Naive thymus-derived CD4-positive, alpha-beta T cell (primary cell): ENCODE results near the gene PDE4D. TPM values are rescaled to one million over a fixed set of nuclear protein-coding genes. Genes with fewer than 3 reads are reported as not detected.

Experiments
- ATAC-seq: fragments of 150-1000 bp; cut with Tn5 transposase; 2 replicates; pipeline ENCODE4 v1.10.0; 2021; ENCODE audit warnings: mild to moderate bottlenecking, moderate library complexity
- CTCF ChIA-PET: fragments of 350-600 bp; sonication (Branson Sonifier 250); formaldehyde crosslinking; loops from one replicate; lab custom pipeline; 2021; ENCODE audit warnings: antibody characterized with exemption; lab: Charles Lee
- POLR2A ChIA-PET: fragments of 350-600 bp; sonication (Branson Sonifier 250); formaldehyde crosslinking; loops from one replicate; lab custom pipeline; 2021; ENCODE audit warnings: antibody characterized with exemption, inconsistent platforms; lab: Charles Lee
- DNase-seq, 9 donors: peaks; one replicate each; pipeline versions ENCODE4 v3.0.0 to v3.0.0-alpha.2; 2020 to 2022; ENCODE audit warnings: mixed read lengths in 1 of 9
- H3K27ac ChIP-seq: one replicate; pipeline ENCODE4 v1.7.0; 2013; ENCODE audit warnings: mild to moderate bottlenecking, low read depth, low read length, moderate library complexity
- H3K27me3 ChIP-seq, 2 donors: one replicate each; pipeline ENCODE4 v1.7.0; 2013; ENCODE audit warnings: low read length in 2 of 2, mild to moderate bottlenecking in 2 of 2, moderate library complexity in 2 of 2; ENCODE audit not compliant: control insufficient read depth in 2 of 2, insufficient read depth in 2 of 2
- H3K36me3 ChIP-seq, 3 experiments: 1 replicate in 2 of 3; 2 replicates in 1 of 3; pipeline ENCODE4 v1.7.0; 2013; ENCODE audit warnings: low read length in 3 of 3, mild to moderate bottlenecking in 3 of 3, moderate library complexity in 1 of 3; ENCODE audit not compliant: insufficient read depth in 3 of 3, control insufficient read depth in 2 of 3
- H3K4me1 ChIP-seq, 2 donors: one replicate each; pipeline ENCODE4 v1.7.0; 2013; ENCODE audit warnings: low read length in 2 of 2, mild to moderate bottlenecking in 2 of 2, moderate library complexity in 1 of 2; ENCODE audit not compliant: control insufficient read depth in 2 of 2, insufficient read depth in 2 of 2
- H3K4me3 ChIP-seq: 2 replicates; pipeline ENCODE4 v1.7.0; 2013; ENCODE audit warnings: mild to moderate bottlenecking, low read length
- H3K9me3 ChIP-seq, 3 experiments: 1 replicate in 2 of 3; 2 replicates in 1 of 3; pipeline ENCODE4 v1.7.0; 2013; ENCODE audit warnings: low read length in 3 of 3; ENCODE audit not compliant: control insufficient read depth in 2 of 3
- H3K27ac Mint-ChIP-seq, 9 donors: one replicate each; pipeline ENCODE4 v1.8.0; 2020 to 2022; ENCODE audit warnings: mixed read lengths in 9 of 9, mild to moderate bottlenecking in 8 of 9, moderate library complexity in 5 of 9, inconsistent platforms in 2 of 9
- H3K27me3 Mint-ChIP-seq, 5 donors: one replicate each; pipeline ENCODE4 v1.8.0; 2021 to 2022; ENCODE audit warnings: mixed read lengths in 5 of 5, mild to moderate bottlenecking in 1 of 5
- H3K36me3 Mint-ChIP-seq, 5 donors: one replicate each; pipeline ENCODE4 v1.8.0; 2020 to 2022; ENCODE audit warnings: mixed read lengths in 5 of 5, mild to moderate bottlenecking in 3 of 5, inconsistent platforms in 1 of 5
- H3K4me1 Mint-ChIP-seq, 7 donors: one replicate each; pipeline ENCODE4 v1.8.0; 2020 to 2022; ENCODE audit warnings: mixed read lengths in 7 of 7, mild to moderate bottlenecking in 3 of 7, inconsistent platforms in 1 of 7
- H3K4me3 Mint-ChIP-seq, 10 donors: one replicate each; pipeline ENCODE4 v1.8.0; 2020 to 2022; ENCODE audit warnings: mild to moderate bottlenecking in 10 of 10, mixed read lengths in 10 of 10, moderate library complexity in 6 of 10, inconsistent platforms in 2 of 10
- H3K9me3 Mint-ChIP-seq, 11 donors: one replicate each; pipeline ENCODE4 v1.8.0; 2020 to 2022; ENCODE audit warnings: mixed read lengths in 11 of 11, mild to moderate bottlenecking in 4 of 11, inconsistent platforms in 1 of 11, moderate library complexity in 1 of 11
- intact Hi-C, 2 donors: fragments of 100-400 bp; cut with micrococcal nuclease; formaldehyde crosslinking; loops; one replicate each; pipeline ENCODE4 v1.15.1; 2023
- polyA plus RNA-seq, 2 donors: library from polyadenylated mRNA; unstranded; fragments of 300-500 nt; fragmentation: Illumina TruSeq; gene quantifications; one replicate each; pipeline ENCODE4 v1.2.3, GENCODE V29; 2021
- total RNA-seq, 6 experiments: library from RNA in 5 of 6; stranded (reverse) in 5 of 6; gene quantifications; 1 replicate in 5 of 6; 2 replicates in 1 of 6; pipeline ENCODE4 v1.2.3 and lab custom pipeline; 2021 to 2026

PDE4D gene
- total and polyA plus RNA-seq, 7 experiments from 2014 or later, result 4.9 to 102 (median 38.8) TPM

DNA sequence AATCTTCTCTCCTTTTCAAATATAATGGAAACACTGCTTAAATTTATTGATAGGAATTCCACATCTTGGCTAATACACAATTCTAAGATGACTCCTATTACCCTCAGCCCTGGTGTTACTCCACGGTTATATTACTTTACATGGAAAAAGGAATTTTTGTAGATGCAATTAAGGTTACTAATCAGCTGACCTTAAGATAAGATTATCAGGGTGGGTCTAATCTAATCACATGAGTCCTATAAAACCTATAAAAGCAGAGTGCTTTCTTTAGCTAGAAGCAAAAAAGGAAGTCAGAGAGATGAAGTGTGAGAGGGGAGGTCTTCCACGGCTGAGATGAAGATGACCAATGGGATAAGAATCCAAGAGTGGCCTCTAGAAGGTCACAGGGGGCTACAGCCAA lies 268.6 kb downstream of the PDE4D start:
- Histone ChIP-seq H3K4me3 (no peak overlapping the region), H3K9me3 (no peaks in the 10 kb centered on the region), H3K27ac (no peak overlapping the region), H3K27me3 (no peaks in the 10 kb centered on the region), H3K36me3 (no peaks in the 10 kb centered on the region), H3K4me1 (no peaks in the 10 kb centered on the region)
- no peak overlapping the region for H3K4me3 Mint-ChIP-seq
- no peaks in the 10 kb centered on the region for H3K4me1 Mint-ChIP-seq
- intact Hi-C loops, result no loop called here
- no peak for ATAC-seq
- peaks cover 0 to 10% (median 5%) of the 10 kb centered on the region in 5 donors for H3K27me3 Mint-ChIP-seq
- peaks cover 0 to 11% (median 4%) of the 10 kb centered on the region in 11 donors for H3K9me3 Mint-ChIP-seq
- peaks cover 0 to 5% (median 0%) of the 10 kb centered on the region in 5 donors for H3K36me3 Mint-ChIP-seq
- no peak overlapping the region for H3K27ac Mint-ChIP-seq
- ChIA-PET CTCF (no interaction called here), POLR2A (no interaction called here)
- DNase-seq, result no peak

DNA sequence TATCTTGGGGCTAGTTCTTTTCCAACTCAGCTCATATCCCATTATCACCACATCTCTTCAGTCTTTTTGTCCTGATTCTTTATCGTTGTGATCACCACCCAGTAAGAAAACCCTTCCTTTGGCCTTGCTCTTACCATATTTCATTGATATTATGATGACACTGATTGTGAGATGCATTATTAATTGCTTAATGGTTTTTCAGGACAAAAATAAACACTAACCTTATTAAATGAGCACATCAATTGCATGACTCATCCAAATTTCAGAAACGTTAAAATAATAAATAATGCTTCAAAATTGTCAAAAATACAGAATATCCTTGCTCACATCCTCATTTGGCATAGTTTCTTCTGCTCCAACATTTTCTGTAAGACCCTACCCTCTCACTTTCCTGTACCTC lies 270.7 kb downstream of the PDE4D start:
- Mint-ChIP-seq H3K9me3 (peaks cover 0 to 5% (median 0%) of the 10 kb centered on the region in 11 donors), H3K27me3 (peaks cover 0 to 10% (median 0%) of the 10 kb centered on the region in 5 donors), H3K27ac (no peak overlapping the region), H3K4me1 (no peaks in the 10 kb centered on the region), H3K4me3 (no peak overlapping the region), H3K36me3 (no peaks in the 10 kb centered on the region)
- ATAC-seq, result no peak
- intact Hi-C loops, result no loop called here
- H3K4me1 ChIP-seq, result no peaks in the 10 kb centered on the region
- ChIA-PET POLR2A (no interaction called here), CTCF (no interaction called here)
- no peaks in the 10 kb centered on the region for H3K27me3 ChIP-seq
- H3K4me3 ChIP-seq, result no peak overlapping the region
- H3K27ac ChIP-seq, result no peak overlapping the region
- H3K9me3 ChIP-seq, result no peaks in the 10 kb centered on the region
- no peaks in the 10 kb centered on the region for H3K36me3 ChIP-seq
- no peak for DNase-seq

DNA sequence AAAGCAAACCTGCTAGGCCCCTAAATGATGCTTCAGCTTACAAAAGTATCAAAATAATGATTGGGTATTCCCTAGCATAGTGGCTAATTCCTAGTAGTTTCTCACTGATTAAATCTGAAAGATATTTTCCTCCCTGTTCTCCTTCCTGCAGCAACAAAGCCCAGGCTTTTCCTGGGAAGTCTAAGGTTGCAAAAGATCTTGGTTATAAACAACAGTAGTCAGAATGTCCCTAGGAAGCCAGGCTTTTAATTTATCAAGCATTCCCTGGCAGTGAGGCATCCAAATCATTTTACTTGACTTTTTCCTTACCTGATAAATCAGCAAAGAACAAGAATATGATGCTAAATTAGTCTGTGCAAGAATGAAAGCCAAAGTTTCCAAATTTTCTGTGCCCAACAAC lies 272.0 kb downstream of the PDE4D start:
- peaks cover 0 to 10% (median 0%) of the 10 kb centered on the region in 5 donors for H3K27me3 Mint-ChIP-seq

DNA sequence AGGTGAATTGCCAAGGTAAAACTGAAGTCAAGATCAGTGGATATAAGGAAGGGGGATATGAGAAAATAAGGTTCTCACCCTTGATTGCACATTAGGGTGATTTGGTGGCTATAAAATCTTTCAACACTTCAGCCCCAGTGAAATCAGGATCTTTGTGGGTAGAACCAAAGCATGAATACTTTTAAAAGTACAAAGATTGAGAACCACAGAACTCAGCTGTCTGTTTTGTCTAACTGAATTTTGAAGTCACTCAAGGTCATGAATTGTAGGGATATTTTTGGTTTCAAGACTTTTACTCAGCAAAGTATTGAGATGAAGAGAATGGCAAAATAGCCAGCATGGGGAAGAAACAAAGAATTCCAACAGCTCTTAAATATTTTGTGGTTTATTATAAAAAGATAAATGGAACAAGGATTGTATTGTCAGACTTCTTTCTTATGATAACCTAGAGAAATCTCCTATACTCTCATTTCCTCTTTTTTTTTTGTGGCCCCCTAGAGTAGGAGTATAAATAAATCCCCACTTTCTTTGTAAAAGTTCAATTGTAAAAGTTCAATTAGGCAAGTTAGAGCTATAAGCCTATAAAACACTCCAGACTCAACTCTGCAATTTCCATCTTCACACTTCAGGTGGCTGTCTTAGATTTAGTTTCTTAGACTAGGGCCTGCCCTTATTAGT lies 272.9 kb downstream of the PDE4D start:
- Histone ChIP-seq H3K9me3 (no peaks in the 10 kb centered on the region), H3K4me1 (no peaks in the 10 kb centered on the region), H3K27me3 (no peaks in the 10 kb centered on the region), H3K36me3 (no peaks in the 10 kb centered on the region), H3K4me3 (no peak overlapping the region), H3K27ac (no peak overlapping the region)
- ChIA-PET POLR2A (no interaction called here), CTCF (no interaction called here)
- no peak overlapping the region for H3K4me3 Mint-ChIP-seq
- H3K9me3 Mint-ChIP-seq, result peaks cover 0 to 7% (median 0%) of the 10 kb centered on the region in 11 donors
- peaks cover 0 to 10% (median 0%) of the 10 kb centered on the region in 5 donors for H3K27me3 Mint-ChIP-seq
- no peak overlapping the region for H3K27ac Mint-ChIP-seq
- ATAC-seq (no peak), DNase-seq (no peak)
- intact Hi-C loops, result no loop called here
- H3K36me3 Mint-ChIP-seq, result no peaks in the 10 kb centered on the region
- no peaks in the 10 kb centered on the region for H3K4me1 Mint-ChIP-seq

More for the DNA sequence above, 272.0 kb downstream of the PDE4D start:
- Histone ChIP-seq H3K36me3 (no peaks in the 10 kb centered on the region), H3K4me3 (no peak overlapping the region), H3K27me3 (no peaks in the 10 kb centered on the region), H3K4me1 (no peaks in the 10 kb centered on the region), H3K27ac (no peak overlapping the region), H3K9me3 (no peaks in the 10 kb centered on the region)
- Mint-ChIP-seq H3K36me3 (no peaks in the 10 kb centered on the region), H3K4me1 (no peaks in the 10 kb centered on the region), H3K9me3 (peaks cover 0 to 7% (median 0%) of the 10 kb centered on the region in 11 donors), H3K4me3 (no peak overlapping the region), H3K27ac (no peak overlapping the region)
- ChIA-PET CTCF (no interaction called here), POLR2A (no interaction called here)
- DNase-seq, result no peak
- ATAC-seq, result no peak
- intact Hi-C loops, result no loop called here

DNA sequence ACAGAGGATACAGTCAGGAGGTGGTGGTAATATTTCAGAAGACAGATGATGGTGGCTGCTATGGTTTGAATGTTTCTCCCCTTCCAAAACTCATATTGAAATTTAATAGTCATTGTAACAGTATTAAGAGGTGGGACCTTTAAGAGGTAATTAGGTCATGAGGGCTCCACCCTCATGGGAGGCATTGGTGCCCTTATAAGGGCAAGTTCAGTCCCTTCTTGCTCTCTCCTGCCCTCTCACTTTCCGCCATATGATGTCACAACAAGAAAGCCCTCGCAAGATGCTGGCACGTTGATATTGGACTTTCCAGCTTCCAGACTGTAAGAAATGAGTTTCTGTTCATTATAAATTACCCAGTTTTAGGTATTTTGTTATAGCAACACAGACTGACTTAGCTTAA lies 274.9 kb downstream of the PDE4D start:
- Mint-ChIP-seq H3K9me3 (peaks cover 0 to 7% (median 0%) of the 10 kb centered on the region in 11 donors), H3K4me1 (no peaks in the 10 kb centered on the region), H3K27ac (no peak overlapping the region), H3K27me3 (peaks cover 0 to 4% (median 0%) of the 10 kb centered on the region in 5 donors), H3K36me3 (no peaks in the 10 kb centered on the region), H3K4me3 (no peak overlapping the region)
- no peaks in the 10 kb centered on the region for H3K4me1 ChIP-seq
- intact Hi-C loops, result no loop called here
- H3K27ac ChIP-seq, result no peak overlapping the region
- H3K27me3 ChIP-seq, result no peaks in the 10 kb centered on the region
- ChIA-PET POLR2A (no interaction called here), CTCF (no interaction called here)
- no peak overlapping the region for H3K4me3 ChIP-seq
- DNase-seq (no peak), ATAC-seq (no peak)
- H3K9me3 ChIP-seq, result no peaks in the 10 kb centered on the region
- H3K36me3 ChIP-seq, result no peaks in the 10 kb centered on the region

DNA sequence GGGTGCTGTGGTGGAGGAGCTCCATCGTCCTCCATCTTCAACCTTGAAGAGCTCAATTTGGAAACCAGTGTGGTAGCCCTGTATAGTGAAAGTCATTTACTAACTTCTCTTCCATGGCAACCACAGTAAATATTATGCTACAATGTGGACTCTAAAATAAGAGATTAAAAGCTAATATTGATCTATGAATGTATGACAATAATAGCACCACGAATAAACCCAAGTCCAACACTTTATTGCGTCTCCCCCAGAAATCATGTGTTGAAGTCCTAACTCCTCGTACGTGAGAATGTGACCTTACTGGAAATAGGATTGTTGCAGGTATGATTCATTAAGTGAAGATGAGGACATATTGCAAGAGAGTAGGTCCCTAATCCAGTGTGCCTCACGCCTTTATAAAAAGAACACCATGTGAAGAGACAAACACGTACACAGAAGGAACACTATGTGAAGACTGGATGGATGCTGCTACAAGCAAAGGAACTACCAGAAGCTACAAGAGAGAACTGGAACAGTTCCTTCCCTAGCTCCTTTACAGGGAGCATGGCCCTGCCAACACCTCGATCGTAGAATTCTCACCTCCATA lies 276.2 kb downstream of the PDE4D start:
- H3K4me1 ChIP-seq, result no peaks in the 10 kb centered on the region
- Mint-ChIP-seq H3K4me3 (no peak overlapping the region), H3K9me3 (peaks cover 0 to 7% (median 0%) of the 10 kb centered on the region in 11 donors), H3K27me3 (peaks cover 0 to 4% (median 0%) of the 10 kb centered on the region in 5 donors), H3K4me1 (no peaks in the 10 kb centered on the region), H3K36me3 (no peaks in the 10 kb centered on the region), H3K27ac (no peak overlapping the region)
- H3K36me3 ChIP-seq, result no peaks in the 10 kb centered on the region
- POLR2A ChIA-PET, result no interaction called here
- no peak for ATAC-seq
- H3K27me3 ChIP-seq, result no peaks in the 10 kb centered on the region
- no peak overlapping the region for H3K27ac ChIP-seq
- no peaks in the 10 kb centered on the region for H3K9me3 ChIP-seq
- no peak overlapping the region for H3K4me3 ChIP-seq
- no peak for DNase-seq
- CTCF ChIA-PET, result no interaction called here
- intact Hi-C loops, result no loop called here

DNA sequence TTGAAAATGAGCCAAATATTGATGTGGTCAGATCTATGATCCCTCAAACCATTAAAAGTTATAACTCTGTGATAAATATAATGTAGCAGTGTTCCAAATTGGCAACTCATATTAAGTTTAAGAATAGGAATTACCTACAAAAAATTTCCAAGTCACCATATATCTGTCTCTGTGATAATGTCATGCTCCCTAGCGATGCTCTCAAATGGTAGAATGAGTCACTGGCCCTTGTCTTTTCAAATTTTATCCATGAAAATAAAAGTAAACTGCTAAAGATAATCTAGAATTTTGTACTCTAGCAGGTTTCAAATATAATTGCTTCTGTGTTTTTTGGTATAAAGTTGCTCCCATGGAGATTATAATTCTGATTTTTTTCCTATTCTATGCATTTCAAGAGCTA lies 277.1 kb downstream of the PDE4D start:
- H3K36me3 Mint-ChIP-seq, result no peaks in the 10 kb centered on the region
- H3K4me3 Mint-ChIP-seq, result no peak overlapping the region
- intact Hi-C loops, result no loop called here
- Histone ChIP-seq H3K4me1 (no peaks in the 10 kb centered on the region), H3K27me3 (no peaks in the 10 kb centered on the region), H3K27ac (no peak overlapping the region), H3K36me3 (no peaks in the 10 kb centered on the region), H3K9me3 (no peaks in the 10 kb centered on the region), H3K4me3 (no peak overlapping the region)
- no peaks in the 10 kb centered on the region for H3K4me1 Mint-ChIP-seq
- ATAC-seq, result no peak
- no peak overlapping the region for H3K27ac Mint-ChIP-seq
- ChIA-PET CTCF (no interaction called here), POLR2A (no interaction called here)
- peaks cover 0 to 4% (median 0%) of the 10 kb centered on the region in 5 donors for H3K27me3 Mint-ChIP-seq
- H3K9me3 Mint-ChIP-seq, result peaks cover 0 to 7% (median 0%) of the 10 kb centered on the region in 11 donors
- DNase-seq, result no peak
